IMR-90 (cell line): ENCODE data around the gene SGSH. TPM values are rescaled to one million over a fixed set of nuclear protein-coding genes. Genes with fewer than 3 reads are reported as not detected.

Experiments used
- ATAC-seq: fragments of 200-7000 bp; cut with Tn5 transposase; 2 replicates; pipeline ENCODE4 v1.9.1; 2020; ENCODE audit warnings: low read depth, mild to moderate bottlenecking, moderate library complexity
- BruUV-seq: library from RNA; stranded (reverse); fragments of 400-500 nt; replicated peaks from 2 replicates; lab custom pipeline; 2021; lab: Mats Ljungman, UMichigan
- CTCF ChIA-PET: fragments of 300-600 bp; formaldehyde crosslinking; extraction: SDS; loops from one replicate; lab custom pipeline; 2021; ENCODE audit warnings: antibody characterized with exemption; lab: Yijun Ruan, JAX
- POLR2A ChIA-PET: fragments of 300-600 bp; sonication (Branson Sonifier 250); formaldehyde crosslinking; loops from one replicate; lab custom pipeline; 2022; ENCODE audit warnings: antibody characterized with exemption; ENCODE audit not compliant: unreplicated experiment; lab: Charles Lee
- DNase-seq: peaks from one replicate; pipeline ENCODE4 v3.0.0; 2013
- H2AFZ ChIP-seq: replicated peaks from 2 replicates; pipeline ENCODE3; 2013; ENCODE audit warnings: low read length, mild to moderate bottlenecking; ENCODE audit not compliant: poor library complexity
- H2AK5ac ChIP-seq: 2 replicates; pipeline ENCODE4 v1.6.1; 2013; ENCODE audit warnings: low read depth, low read length, inconsistent platforms
- H2AK9ac ChIP-seq: replicated peaks from 2 replicates; pipeline ENCODE3; 2013; ENCODE audit warnings: mild to moderate bottlenecking, low read depth, low read length, moderate library complexity; ENCODE audit not compliant: poor library complexity
- H2BK120ac ChIP-seq: 2 replicates; pipeline ENCODE4 v1.6.1; 2013; ENCODE audit warnings: low read depth, low read length, inconsistent platforms
- H2BK15ac ChIP-seq: 3 replicates; pipeline ENCODE4 v1.6.1; 2013; ENCODE audit warnings: low read depth, low read length, inconsistent platforms
- H2BK20ac ChIP-seq: 2 replicates; pipeline ENCODE4 v1.6.1; 2013; ENCODE audit warnings: low read depth, mild to moderate bottlenecking, inconsistent platforms, low read length, moderate library complexity
- H2BK5ac ChIP-seq: 2 replicates; pipeline ENCODE4 v1.6.1; 2013; ENCODE audit warnings: mild to moderate bottlenecking, low read depth, low read length, inconsistent platforms; ENCODE audit not compliant: poor library complexity, severe bottlenecking
- H3K14ac ChIP-seq: replicated peaks from 2 replicates; pipeline ENCODE4 v1.6.1; 2013; ENCODE audit warnings: low read depth, low read length, inconsistent platforms
- H3K18ac ChIP-seq: 2 replicates; pipeline ENCODE4 v1.6.1; 2013; ENCODE audit warnings: low read depth, low read length, control low read depth
- H3K23ac ChIP-seq: 2 replicates; pipeline ENCODE4 v1.6.1; 2013; ENCODE audit warnings: low read depth, low read length, inconsistent platforms
- H3K27ac ChIP-seq: 2 replicates; pipeline ENCODE4 v1.5.1; 2013; ENCODE audit warnings: mild to moderate bottlenecking, control low read depth, low read length; ENCODE audit not compliant: insufficient read depth
- H3K27me3 ChIP-seq: 2 replicates; pipeline ENCODE4 v1.6.1; 2013; ENCODE audit warnings: low read length; ENCODE audit not compliant: control insufficient read depth, insufficient read depth
- H3K36me3 ChIP-seq: 2 replicates; pipeline ENCODE4 v1.6.1; 2013; ENCODE audit warnings: low read length, mixed read lengths; ENCODE audit not compliant: control insufficient read depth, insufficient read depth
- H3K4ac ChIP-seq: 2 replicates; pipeline ENCODE4 v1.6.1; 2013; ENCODE audit warnings: low read depth, low read length, inconsistent platforms
- H3K4me1 ChIP-seq: 2 replicates; pipeline ENCODE4 v1.6.1; 2013; ENCODE audit warnings: low read length, mixed read lengths; ENCODE audit not compliant: control insufficient read depth, insufficient read depth
- H3K4me2 ChIP-seq: 2 replicates; pipeline ENCODE4 v1.6.1; 2013; ENCODE audit warnings: low read depth, mild to moderate bottlenecking, control low read depth, low read length, moderate library complexity
- H3K4me3 ChIP-seq: 2 replicates; pipeline ENCODE4 v1.5.1; 2013; ENCODE audit warnings: low read depth, mild to moderate bottlenecking, control low read depth, low read length, moderate library complexity; ENCODE audit not compliant: insufficient read depth
- H3K56ac ChIP-seq: 2 replicates; pipeline ENCODE4 v1.6.1; 2013; ENCODE audit warnings: low read length, inconsistent platforms; ENCODE audit not compliant: insufficient read depth; ENCODE audit errors: extremely low read depth
- H3K79me1 ChIP-seq, 2 experiments: 2 replicates each; pipeline ENCODE4 v1.6.1; 2013; ENCODE audit warnings: low read length in 2 of 2, inconsistent platforms in 1 of 2, low read depth in 1 of 2
- H3K9ac ChIP-seq: 2 replicates; pipeline ENCODE4 v1.6.1; 2013; ENCODE audit warnings: low read depth, low read length, control low read depth
- H3K9me1 ChIP-seq: 2 replicates; pipeline ENCODE4 v1.6.1; 2013; ENCODE audit warnings: low read length, inconsistent platforms; ENCODE audit not compliant: insufficient read depth
- H3K9me3 ChIP-seq: 2 replicates; pipeline ENCODE4 v1.6.1; 2013; ENCODE audit warnings: low read length; ENCODE audit not compliant: control insufficient read depth, insufficient read depth
- H4K20me1 ChIP-seq: 2 replicates; pipeline ENCODE4 v1.6.1; 2013; ENCODE audit warnings: low read length, inconsistent platforms; ENCODE audit not compliant: insufficient read depth
- H4K5ac ChIP-seq: 2 replicates; pipeline ENCODE4 v1.6.1; 2013; ENCODE audit warnings: mild to moderate bottlenecking, low read depth, low read length, control low read depth
- H4K8ac ChIP-seq, 2 experiments: 2 replicates each; pipeline ENCODE4 v1.6.1; 2013; ENCODE audit warnings: low read depth in 2 of 2, low read length in 2 of 2, control low read depth in 1 of 2, inconsistent platforms in 1 of 2
- H4K91ac ChIP-seq: 2 replicates; pipeline ENCODE4 v1.6.1; 2013; ENCODE audit warnings: low read depth, low read length, inconsistent platforms; ENCODE audit not compliant: insufficient read depth
- CEBPB ChIP-seq: IDR thresholded peaks from 2 replicates; pipeline ENCODE4 v1.6.1; 2012; ENCODE audit warnings: low read depth, low read length, improper control_type of control experiment
- CHD1 ChIP-seq: IDR thresholded peaks from 2 replicates; pipeline ENCODE4 v1.6.1; 2012; ENCODE audit warnings: low read depth, low read length, improper control_type of control experiment
- POLR2A ChIP-seq: IDR thresholded peaks from 2 replicates; pipeline ENCODE4 v1.6.1; 2012; ENCODE audit warnings: mild to moderate bottlenecking, low read depth, low read length
- RAD21 ChIP-seq: IDR thresholded peaks from 2 replicates; pipeline ENCODE4 v1.6.1; 2012; ENCODE audit warnings: low read length, improper control_type of control experiment
- RCOR1 ChIP-seq: IDR thresholded peaks from 2 replicates; pipeline ENCODE4 v1.6.1; 2012; ENCODE audit warnings: mild to moderate bottlenecking, low read length, improper control_type of control experiment; ENCODE audit not compliant: insufficient replicate concordance
- SMC3 ChIP-seq: fragments of 150-350 bp; IDR thresholded peaks from 2 replicates; pipeline ENCODE4 v1.6.1; 2016; ENCODE audit warnings: low read depth, mild to moderate bottlenecking, antibody characterized with exemption, low read length, moderate library complexity
- WGBS, 2 experiments: methylation state at CpG; one replicate each; pipeline versions ENCODE4 v1.1.5 to v1.1.7; 2013; ENCODE audit warnings: missing lambda C conversion rate in 2 of 2; ENCODE audit not compliant: insufficient read length in 1 of 2; ENCODE audit errors: extremely low coverage in 2 of 2; 5-methylcytosine and 5-hydroxymethylcytosine counted together
- dilution Hi-C: fragments of 300-500 bp; cut with HindIII; formaldehyde crosslinking; loops from one replicate; pipeline ENCODE4 v1.14.3; 2018; ENCODE audit warnings: low sequenced_read_pairs; ENCODE audit not compliant: unreplicated experiment
- in situ Hi-C: fragments of 300-500 bp; cut with MboI; formaldehyde crosslinking; loops from 3 replicates; pipeline ENCODE4 v1.14.3; 2019; ENCODE audit warnings: low sequenced_read_pairs, inconsistent platforms, mixed read lengths
- intact Hi-C: fragments of 100-400 bp; cut with micrococcal nuclease; formaldehyde crosslinking; loops from 2 replicates; pipeline ENCODE4 v1.10.0; 2022
- polyA plus RNA-seq, 3 experiments: library from polyadenylated mRNA; depleted of rRNA; stranded (reverse); fragments of >200 nt; gene quantifications; 2 replicates each; pipeline ENCODE4 v1.2.3, GENCODE V29; 2012; ENCODE audit warnings: low replicate concordance in 1 of 3
- total RNA-seq: library from RNA; depleted of rRNA; stranded (reverse); fragments of >200 nt; gene quantifications from 2 replicates; pipeline ENCODE4 v1.2.3, GENCODE V29; 2012

SGSH gene
- total and polyA plus RNA-seq, 2 of the 4 experiments (the other 2 are of a cell fraction): 3.0 to 41.5 TPM

- Histone ChIP-seq H3K36me3 (peaks cover 20% of the 10 kb centered on the region), H3K27me3 (no peaks in the 10 kb centered on the region), H4K5ac (no peak overlapping the region), H3K4me3 (no peak overlapping the region), H2AK5ac (no peak overlapping the region), H3K79me1 (peaks cover 11 to 53% of the 10 kb centered on the region in 2 experiments), H3K4me1 (peaks cover 6% of the 10 kb centered on the region; the same call in 1 of the 2 replicates), H2BK20ac (no peak overlapping the region), H4K8ac (no peak overlapping the region), H4K20me1 (peaks cover 18% of the 10 kb centered on the region), H2BK5ac (no peak overlapping the region), H3K56ac (no peak overlapping the region), H3K27ac (no peak overlapping the region), H4K91ac (no peak overlapping the region), H3K9me1 (peaks cover 20% of the 10 kb centered on the region), H3K9me3 (no peaks in the 10 kb centered on the region), H2AFZ (no peak overlapping the region), H3K4ac (no peak overlapping the region), H3K23ac (no peak overlapping the region), H2BK120ac (no peak overlapping the region), H3K9ac (no peak overlapping the region), H2BK15ac (no peak overlapping the region), H3K4me2 (no peak overlapping the region), H3K14ac (no peak overlapping the region), H2AK9ac (no peak overlapping the region), H3K18ac (no peak overlapping the region)
- WGBS, 2 experiments: 98% methylated on average over 10 of the region's 18 CpGs; no CpG with 5 or more reads in 1 of the 2 experiments
- no peak for TF ChIP-seq CEBPB
- no peak for TF ChIP-seq CHD1
- no peak for TF ChIP-seq POLR2A
- TF ChIP-seq RAD21: no peak
- TF ChIP-seq RCOR1: no peak
- no peak for TF ChIP-seq SMC3
- intact Hi-C loops: loop anchor here (5.0 kb wide), 1 partner anchor 40 kb away; the partner anchor contains the start of gene RNF213
- POLR2A ChIA-PET: no interaction called here
- BruUV-seq: no TSS peak
- CTCF ChIA-PET: no interaction called here
- dilution Hi-C loops: no loop called here
- DNase-seq (no peak), ATAC-seq (no peak)
- in situ Hi-C loops: no loop called here
Measured at GRCh38 chr17:80222376-80223141, 2.4 kb upstream of the SGSH start.
